Body of pancreas (tissue), 4 donors: ENCODE measurements around the gene MYH7. TPM values are rescaled to one million over a fixed set of nuclear protein-coding genes. Genes with fewer than 3 reads are reported as not detected.

Experiments
- ATAC-seq: fragments of 150-250 bp; one replicate; pipeline ENCODE4 v1.9.1; 2016
- DNase-seq, 4 donors: peaks; one replicate each; pipeline ENCODE4 v3.0.0-alpha.2; 2019
- H3K27ac ChIP-seq, 4 donors: fragments of 200-600 bp; sonication (generic); 1 replicate in 3 of 4; 2 replicates in 1 of 4; pipeline versions ENCODE4 v1.5.1 to v1.6.1; 2016 to 2019; ENCODE audit warnings: mild to moderate bottlenecking in 1 of 4, mixed read lengths in 1 of 4, moderate library complexity in 1 of 4
- H3K27me3 ChIP-seq, 2 donors: fragments of 200-600 bp; sonication (generic); one replicate each; pipeline ENCODE4 v1.6.0; 2016; ENCODE audit warnings: mild to moderate bottlenecking in 1 of 2
- H3K36me3 ChIP-seq, 2 donors: fragments of 200-600 bp; sonication (generic); replicated peaks in 1 of 2; 2 replicates each; pipeline ENCODE4 v1.5.1; 2016; ENCODE audit warnings: low read depth in 2 of 2; ENCODE audit not compliant: insufficient read depth in 1 of 2
- H3K4me1 ChIP-seq: fragments of 200-600 bp; sonication (generic); one replicate; pipeline ENCODE4 v1.6.0; 2016
- H3K4me3 ChIP-seq, 2 donors: fragments of 200-600 bp; sonication (generic); 1 replicate in 1 of 2; 2 replicates in 1 of 2; pipeline ENCODE4 v1.5.1; 2016 to 2019
- H3K9me3 ChIP-seq, 3 donors: fragments of 200-600 bp; sonication (generic); 1 replicate in 2 of 3; 2 replicates in 1 of 3; pipeline ENCODE4 v1.5.1; 2016
- CTCF ChIP-seq, 7 experiments: fragments of 450-650 bp in 4 of 7; fragments of 200-600 bp in 3 of 7; sonication (generic) in 3 of 7; IDR thresholded peaks; one replicate each; pipeline ENCODE4 v1.5.1; 2016 to 2019; ENCODE audit warnings: antibody characterized with exemption in 7 of 7
- POLR2A ChIP-seq, 3 donors: fragments of 450-650 bp; IDR thresholded peaks; one replicate each; pipeline ENCODE4 v1.6.1; 2016; ENCODE audit warnings: antibody characterized with exemption in 3 of 3, mild to moderate bottlenecking in 2 of 3
- WGBS, 2 donors: methylation state at CpG; one replicate each; pipeline ENCODE4 v1.1.5; 2017; 5-methylcytosine and 5-hydroxymethylcytosine counted together
- intact Hi-C: fragments of 100-400 bp; cut with DNase I; formaldehyde crosslinking; loops from one replicate; pipeline ENCODE4 v1.15.1; 2023
- total RNA-seq, 2 donors: library from RNA; depleted of rRNA; stranded (reverse); fragments of >200 nt; gene quantifications; one replicate each; pipeline ENCODE4 v1.1.0, GENCODE V29; 2016

MYH7 gene
- total RNA-seq, 2 donors from 2014 or later: 0.52 to 2.0 TPM

GRCh38 chr14:23408307-23408630 lies 27.2 kb downstream of the MYH7 start:
- DNase-seq (no peak), ATAC-seq (no peak)
- Histone ChIP-seq H3K36me3 (no peaks in the 10 kb centered on the region), H3K4me1 (no peaks in the 10 kb centered on the region), H3K4me3 (no peak overlapping the region), H3K27ac (no peak overlapping the region), H3K9me3 (no peaks in the 10 kb centered on the region), H3K27me3 (no peaks in the 10 kb centered on the region)
- WGBS, 2 donors: 46 to 48% methylated on average over 5 of the region's 5 CpGs
- no peak for TF ChIP-seq POLR2A (IDR thresholded peaks at IDR 0.05)
- no peak for TF ChIP-seq CTCF (IDR thresholded peaks at IDR 0.05)
- intact Hi-C loops: no loop called here

GRCh38 chr14:23407516-23408306 lies 27.7 kb downstream of the MYH7 start, which contains the start of gene MYH6:
Gene MYH6, minus strand, starts transcription at chr14:23408273. Its CDS starts 1,050 bp downstream, at chr14:23407223.
- WGBS, 2 donors: 63 to 66% methylated on average over 15 of the region's 15 CpGs
- Histone ChIP-seq H3K4me3 (no peak within 1 kb of the TSS), H3K4me1 (no peaks in the 10 kb centered on the region), H3K9me3 (no peaks in the 10 kb centered on the region), H3K27me3 (no peaks in the 10 kb centered on the region), H3K27ac (no peak within 1 kb of the TSS), H3K36me3 (no peaks in the 10 kb centered on the region)
- no peak for ATAC-seq
- no peak for DNase-seq
- TF ChIP-seq CTCF (IDR thresholded peaks at IDR 0.05) (no peak), POLR2A (IDR thresholded peaks at IDR 0.05) (no peak)
- intact Hi-C loops: no loop called here

GRCh38 chr14:23406725-23407355 lies 28.6 kb downstream of the MYH7 start:
- no peaks in the 10 kb centered on the region for H3K9me3 ChIP-seq
- no peak overlapping the region for H3K27ac ChIP-seq
- H3K36me3 ChIP-seq: no peaks in the 10 kb centered on the region
- no peak overlapping the region for H3K4me3 ChIP-seq
- WGBS, 2 donors: 74 to 75% methylated on average over 14 to 15 of the region's 15 CpGs
- ATAC-seq (no peak), DNase-seq (no peak)
- no peaks in the 10 kb centered on the region for H3K27me3 ChIP-seq
- H3K4me1 ChIP-seq: no peaks in the 10 kb centered on the region
- intact Hi-C loops: no loop called here
- no peak for TF ChIP-seq CTCF (IDR thresholded peaks at IDR 0.05)
- no peak for TF ChIP-seq POLR2A (IDR thresholded peaks at IDR 0.05)

GRCh38 chr14:23406244-23406643 lies 29.2 kb downstream of the MYH7 start:
- intact Hi-C loops: no loop called here
- ATAC-seq (no peak), DNase-seq (no peak)
- no peaks in the 10 kb centered on the region for H3K27me3 ChIP-seq
- no peak overlapping the region for H3K4me3 ChIP-seq
- no peak for TF ChIP-seq CTCF (IDR thresholded peaks at IDR 0.05)
- TF ChIP-seq POLR2A (IDR thresholded peaks at IDR 0.05): no peak
- WGBS, 2 donors: 59 to 76% methylated on average over 2 to 4 of the region's 4 CpGs
- no peaks in the 10 kb centered on the region for H3K4me1 ChIP-seq
- no peaks in the 10 kb centered on the region for H3K9me3 ChIP-seq
- H3K27ac ChIP-seq: no peak overlapping the region
- H3K36me3 ChIP-seq: no peaks in the 10 kb centered on the region
